Heart left ventricle (tissue), 13 donors: ENCODE measurements around the gene ZBTB42.

Source experiments
- CTCF ChIP-seq, 12 donors: fragments of 200-600 bp; sonication (generic) in 4 of 12; IDR thresholded peaks; one replicate each; pipeline versions ENCODE4 v1.5.0 to v1.8.0; 2018 to 2022; ENCODE audit warnings: antibody characterized with exemption in 12 of 12, mild to moderate bottlenecking in 5 of 12
- POLR2A ChIP-seq, 2 donors: fragments of 450-650 bp; IDR thresholded peaks; one replicate each; pipeline ENCODE4 v1.6.1; 2017; ENCODE audit warnings: antibody characterized with exemption in 2 of 2, mild to moderate bottlenecking in 2 of 2, moderate library complexity in 2 of 2
- donor health status: ischemic (EF 13 %, LVEDD 7.1; RV severe dilation, severe dysfunction).
- donor health status: DM: no; HTN: yes; CAD: no.
- donor health status: DM: no; HTN: no; CAD: no.
- donor health status: ischemic (EF 25% LVEDD 6.9; RV normal size, moderate dysfunction).
- donor health status: ischemic (EF 25% LVEDD 5.7; RV mildly dilated, moderate dysfunction).
- donor health status: ischemic (EF 35%, LVEDD 5.7; RV mildly dilated, moderate dysfunction).
- donor health status: nonischemic (EF 11% LVEDD 7.7; RV severe dilation, severe dysfunction).
- donor health status: DM: yes; HTN: yes; CAD: no.
- donor health status: PGD.
- donor health status: ischemic (EF 29% LVEDD 5.4; RV normal size, mild dysfunction).
- donor health status: nonischemic (EF 23%, LVEDD 6.1; RV moderate dilation, normal function).

- TF ChIP-seq CTCF (IDR thresholded peaks at IDR 0.05) (no peak), POLR2A (IDR thresholded peaks at IDR 0.05) (no peak)
Observed at GRCh38 chr14:104805326-104805678, 4.4 kb downstream of the ZBTB42 start.
